Esophagus muscularis mucosa (tissue), 3 donors: ENCODE data around the gene DCPS.

Experiments
- EP300 ChIP-seq: sonication (generic); formaldehyde crosslinking; IDR thresholded peaks from one replicate; pipeline ENCODE4 v1.6.1; 2017; ENCODE audit warnings: antibody characterized with exemption
- TF ChIP-seq, protein P1 (sequence below), 3 experiments: fragments of 200-600 bp in 2 of 3; fragments of 450-650 bp in 1 of 3; sonication (generic) in 2 of 3; IDR thresholded peaks; one replicate each; pipeline ENCODE4 v1.5.1; 2017 to 2019; ENCODE audit warnings: antibody characterized with exemption in 3 of 3, mild to moderate bottlenecking in 2 of 3, moderate library complexity in 1 of 3

DNA sequence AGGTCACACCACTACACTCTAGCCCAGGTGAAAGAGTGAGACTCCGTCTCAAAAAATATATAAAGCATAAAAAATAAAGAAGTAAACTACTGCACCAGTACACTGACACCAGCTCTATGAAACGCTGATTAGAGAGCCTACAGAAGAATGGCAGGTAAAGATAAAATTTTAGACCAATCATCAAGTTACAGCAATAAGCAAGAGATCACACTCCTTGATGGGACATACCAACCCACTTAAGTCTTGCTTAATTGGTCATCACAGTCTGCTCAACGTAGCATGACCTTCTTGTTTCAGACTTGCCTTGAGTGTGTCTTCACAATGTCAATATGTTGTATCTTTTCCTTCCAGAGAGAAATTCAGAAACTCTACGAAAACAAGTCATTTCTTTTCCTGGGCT lies 47.6 kb upstream of the DCPS start:
- TF ChIP-seq EP300, result no peak
- TF ChIP-seq, protein P1, sequence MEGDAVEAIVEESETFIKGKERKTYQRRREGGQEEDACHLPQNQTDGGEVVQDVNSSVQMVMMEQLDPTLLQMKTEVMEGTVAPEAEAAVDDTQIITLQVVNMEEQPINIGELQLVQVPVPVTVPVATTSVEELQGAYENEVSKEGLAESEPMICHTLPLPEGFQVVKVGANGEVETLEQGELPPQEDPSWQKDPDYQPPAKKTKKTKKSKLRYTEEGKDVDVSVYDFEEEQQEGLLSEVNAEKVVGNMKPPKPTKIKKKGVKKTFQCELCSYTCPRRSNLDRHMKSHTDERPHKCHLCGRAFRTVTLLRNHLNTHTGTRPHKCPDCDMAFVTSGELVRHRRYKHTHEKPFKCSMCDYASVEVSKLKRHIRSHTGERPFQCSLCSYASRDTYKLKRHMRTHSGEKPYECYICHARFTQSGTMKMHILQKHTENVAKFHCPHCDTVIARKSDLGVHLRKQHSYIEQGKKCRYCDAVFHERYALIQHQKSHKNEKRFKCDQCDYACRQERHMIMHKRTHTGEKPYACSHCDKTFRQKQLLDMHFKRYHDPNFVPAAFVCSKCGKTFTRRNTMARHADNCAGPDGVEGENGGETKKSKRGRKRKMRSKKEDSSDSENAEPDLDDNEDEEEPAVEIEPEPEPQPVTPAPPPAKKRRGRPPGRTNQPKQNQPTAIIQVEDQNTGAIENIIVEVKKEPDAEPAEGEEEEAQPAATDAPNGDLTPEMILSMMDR (IDR thresholded peaks at IDR 0.05), result no peak
